GM06990 (cell line): ENCODE measurements around the gene ITGB8.
"Not testable (repeated sequence)": the region's sequence is repeated elsewhere in the genome, so short reads cannot be mapped to it uniquely, and the experiment has no call there.

Experiments used
- DNase-seq: peaks from one replicate; pipeline ENCODE4 v3.0.0-alpha.2; 2011; ENCODE audit not compliant: insufficient read length; ENCODE audit errors: extremely low read depth
- H3K27me3 ChIP-seq: replicated peaks from 2 replicates; pipeline ENCODE4 v1.6.0; 2011; ENCODE audit warnings: low read length; ENCODE audit not compliant: control insufficient read depth, insufficient read depth
- H3K36me3 ChIP-seq: 2 replicates; pipeline ENCODE4 v1.5.1; 2011; ENCODE audit warnings: low read length; ENCODE audit not compliant: control insufficient read depth, insufficient read depth
- H3K4me3 ChIP-seq: replicated peaks from 2 replicates; pipeline ENCODE4 v1.5.1; 2011; ENCODE audit warnings: low read depth, mild to moderate bottlenecking, control low read depth, low read length
- TF ChIP-seq, protein P1 (sequence below): IDR thresholded peaks from 2 replicates; pipeline ENCODE4 v1.5.1; 2011; ENCODE audit warnings: low read length, control low read depth, mild to moderate bottlenecking, inconsistent platforms; ENCODE audit not compliant: insufficient read depth, poor library complexity, severe bottlenecking

The ITGB8 gene

DNA sequence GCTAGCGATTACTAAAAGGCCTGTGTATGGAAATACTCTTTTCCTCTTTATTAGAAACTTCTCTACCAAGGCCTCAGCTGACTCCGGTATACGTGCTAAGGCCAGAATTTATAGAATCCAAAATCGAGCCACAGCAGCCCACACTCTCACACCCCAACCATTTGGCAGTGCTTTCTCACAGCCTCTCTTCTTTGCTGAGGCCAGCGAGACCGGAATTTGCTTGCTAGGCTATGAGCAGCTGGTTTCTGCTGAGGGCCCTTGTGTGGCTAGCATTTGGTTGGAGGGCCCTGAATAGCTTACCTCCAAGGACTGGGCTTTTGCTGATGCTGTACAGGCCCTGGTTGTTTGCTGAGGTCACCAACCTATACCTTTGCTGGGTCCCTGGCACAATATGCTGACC lies 46.1 kb downstream of the ITGB8 start:
- Histone ChIP-seq H3K4me3 (no peak overlapping the region), H3K36me3 (no peaks in the 10 kb centered on the region), H3K27me3 (no peaks in the 10 kb centered on the region)
- no peak for DNase-seq
- TF ChIP-seq, protein P1, sequence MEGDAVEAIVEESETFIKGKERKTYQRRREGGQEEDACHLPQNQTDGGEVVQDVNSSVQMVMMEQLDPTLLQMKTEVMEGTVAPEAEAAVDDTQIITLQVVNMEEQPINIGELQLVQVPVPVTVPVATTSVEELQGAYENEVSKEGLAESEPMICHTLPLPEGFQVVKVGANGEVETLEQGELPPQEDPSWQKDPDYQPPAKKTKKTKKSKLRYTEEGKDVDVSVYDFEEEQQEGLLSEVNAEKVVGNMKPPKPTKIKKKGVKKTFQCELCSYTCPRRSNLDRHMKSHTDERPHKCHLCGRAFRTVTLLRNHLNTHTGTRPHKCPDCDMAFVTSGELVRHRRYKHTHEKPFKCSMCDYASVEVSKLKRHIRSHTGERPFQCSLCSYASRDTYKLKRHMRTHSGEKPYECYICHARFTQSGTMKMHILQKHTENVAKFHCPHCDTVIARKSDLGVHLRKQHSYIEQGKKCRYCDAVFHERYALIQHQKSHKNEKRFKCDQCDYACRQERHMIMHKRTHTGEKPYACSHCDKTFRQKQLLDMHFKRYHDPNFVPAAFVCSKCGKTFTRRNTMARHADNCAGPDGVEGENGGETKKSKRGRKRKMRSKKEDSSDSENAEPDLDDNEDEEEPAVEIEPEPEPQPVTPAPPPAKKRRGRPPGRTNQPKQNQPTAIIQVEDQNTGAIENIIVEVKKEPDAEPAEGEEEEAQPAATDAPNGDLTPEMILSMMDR, result no peak

DNA sequence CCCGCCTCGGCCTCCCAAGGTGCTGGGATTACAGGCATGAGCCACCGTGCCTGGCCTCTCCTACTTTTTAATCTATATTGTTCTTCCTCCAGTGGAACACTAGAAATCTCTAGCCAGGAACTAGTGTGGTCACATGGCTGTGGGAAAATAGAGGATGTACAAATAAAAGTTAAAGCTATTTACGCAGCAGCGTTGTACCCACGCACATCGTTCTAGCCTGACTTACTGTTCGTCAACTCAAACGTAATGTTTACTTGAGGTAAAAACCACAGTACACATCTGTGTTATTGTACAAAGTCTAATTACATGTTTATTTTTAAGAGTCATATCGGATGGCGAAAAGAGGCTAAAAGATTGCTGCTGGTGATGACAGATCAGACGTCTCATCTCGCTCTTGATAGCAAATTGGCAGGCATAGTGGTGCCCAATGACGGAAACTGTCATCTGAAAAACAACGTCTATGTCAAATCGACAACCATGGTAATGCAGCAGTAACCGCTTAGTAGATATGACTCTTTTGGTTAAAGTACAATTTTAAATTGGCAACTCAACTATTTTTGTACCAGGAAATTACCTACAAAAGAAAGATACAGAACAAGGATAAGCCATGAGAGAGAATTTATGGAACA lies 50.8 kb downstream of the ITGB8 start:
- no peak for DNase-seq
- TF ChIP-seq, protein P1, result no peak
- H3K4me3 ChIP-seq, result no peak overlapping the region
- H3K27me3 ChIP-seq, result no peaks in the 10 kb centered on the region
- H3K36me3 ChIP-seq, result no peaks in the 10 kb centered on the region

- H3K36me3 ChIP-seq, result no peaks in the 10 kb centered on the region
- DNase-seq, result no peak
- no peak overlapping the region for H3K4me3 ChIP-seq
- TF ChIP-seq, protein P1, result no peak
- no peaks in the 10 kb centered on the region for H3K27me3 ChIP-seq
Observed at GRCh38 chr7:20383351-20383750, 52.7 kb downstream of the ITGB8 start.

DNA sequence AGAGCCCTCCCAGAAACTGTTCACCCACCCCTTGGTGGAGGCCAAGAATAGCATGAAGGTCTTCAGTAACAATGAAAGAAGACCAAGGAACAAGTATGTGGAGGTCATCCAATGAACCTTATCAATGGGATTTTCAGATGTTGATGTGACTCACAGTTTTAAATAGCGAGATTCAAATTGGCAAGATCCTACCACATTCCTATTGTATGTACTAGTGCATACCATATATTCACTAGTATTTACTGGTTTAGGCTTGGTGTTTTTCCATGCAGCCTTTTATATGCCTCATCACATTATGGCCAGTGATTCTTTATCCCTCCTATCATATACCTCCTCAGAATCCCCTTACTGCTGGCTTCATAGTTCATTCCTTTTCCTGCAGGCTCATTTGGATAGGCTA lies 54.4 kb downstream of the ITGB8 start:
- DNase-seq, result no peak
- no peaks in the 10 kb centered on the region for H3K27me3 ChIP-seq
- H3K36me3 ChIP-seq, result no peaks in the 10 kb centered on the region
- TF ChIP-seq, protein P1, result no peak
- no peak overlapping the region for H3K4me3 ChIP-seq

DNA sequence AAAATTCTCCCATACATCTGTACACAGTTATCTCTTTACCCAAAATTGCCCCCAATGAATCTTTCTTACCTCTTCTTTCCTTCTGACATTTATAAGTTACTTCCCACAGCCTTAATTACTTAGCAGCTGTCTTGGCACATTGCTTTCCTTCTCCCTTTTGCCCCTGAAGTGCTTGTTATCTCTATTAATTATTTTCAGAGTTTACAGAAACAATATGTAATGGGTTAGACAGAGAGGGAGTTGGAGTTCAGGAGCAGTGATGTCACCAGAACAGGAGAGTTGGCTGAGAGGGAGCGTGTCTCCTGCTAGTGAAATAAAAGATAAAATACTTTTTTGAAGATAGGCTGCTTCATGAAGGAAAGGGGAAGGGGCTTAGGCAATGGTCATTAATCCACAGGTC lies 57.4 kb downstream of the ITGB8 start:
- no peak for DNase-seq
- no peaks in the 10 kb centered on the region for H3K27me3 ChIP-seq
- H3K4me3 ChIP-seq, result no peak overlapping the region
- H3K36me3 ChIP-seq, result no peaks in the 10 kb centered on the region
- TF ChIP-seq, protein P1, result no peak

GRCh38 chr7:20389192-20389591 lies 58.5 kb downstream of the ITGB8 start:
- not testable (repeated sequence) for H3K27me3 ChIP-seq, H3K36me3 ChIP-seq, H3K4me3 ChIP-seq, DNase-seq
